G401 (cell line): Measurements from ENCODE around the gene TYW1B. TPM values are rescaled to one million over a fixed set of nuclear protein-coding genes. Genes with fewer than 3 reads are reported as not detected.
"Not testable (repeated sequence)": the region's sequence is repeated elsewhere in the genome, so short reads cannot be mapped to it uniquely, and the experiment has no call there.

Experiments
- DNase-seq: peaks from one replicate; pipeline ENCODE4 v3.0.0-alpha.2; 2015; ENCODE audit warnings: low spot score
- in situ Hi-C: cut with HindIII; loops from 2 replicates; pipeline ENCODE4 v1.10.0; 2016; ENCODE audit warnings: low sequenced_read_pairs, mixed read lengths
- total RNA-seq: library from RNA; depleted of rRNA; stranded (reverse); fragments of >200 nt; shearing (Covaris generic); gene quantifications from 2 replicates; pipeline ENCODE4 v1.2.3, GENCODE V29; 2014

TYW1B gene
- total RNA-seq, 1 experiment from 2014 or later, result 0.61 TPM

GRCh38 chr7:72818663-72819361, 9.2 kb downstream of the TYW1B start:
- in situ Hi-C loops, result not testable (repeated sequence)

GRCh38 chr7:72817661-72818060, 10.3 kb downstream of the TYW1B start:
- in situ Hi-C loops, DNase-seq: not testable (repeated sequence)

More at GRCh38 chr7:72818663-72819361, 9.2 kb downstream of the TYW1B start:
- not testable (repeated sequence) for DNase-seq

GRCh38 chr7:72816370-72817157, 11.4 kb downstream of the TYW1B start:
- DNase-seq, in situ Hi-C loops: not testable (repeated sequence)

- DNase-seq, in situ Hi-C loops: not testable (repeated sequence)
Observed at GRCh38 chr7:72810437-72810836, 17.6 kb downstream of the TYW1B start.

GRCh38 chr7:72808511-72808910, 19.5 kb downstream of the TYW1B start:
- DNase-seq, in situ Hi-C loops: not testable (repeated sequence)

- in situ Hi-C loops, DNase-seq: not testable (repeated sequence)
Observed at GRCh38 chr7:72806851-72807250, 21.1 kb downstream of the TYW1B start.

GRCh38 chr7:72805526-72806494, 22.2 kb downstream of the TYW1B start:
- in situ Hi-C loops, result no loop called here

GRCh38 chr7:72803778-72804177, 24.2 kb downstream of the TYW1B start:
- in situ Hi-C loops, DNase-seq: not testable (repeated sequence)

More at GRCh38 chr7:72805526-72806494, 22.2 kb downstream of the TYW1B start:
- no peak for DNase-seq

- DNase-seq, in situ Hi-C loops: not testable (repeated sequence)
Observed at GRCh38 chr7:72801564-72801963, 26.4 kb downstream of the TYW1B start.

GRCh38 chr7:72795401-72795800, 32.6 kb downstream of the TYW1B start:
- in situ Hi-C loops, DNase-seq: not testable (repeated sequence)

- no peak for DNase-seq
- in situ Hi-C loops, result no loop called here
Observed at GRCh38 chr7:72793791-72794190, 34.2 kb downstream of the TYW1B start.

GRCh38 chr7:72790698-72791060, 37.3 kb downstream of the TYW1B start:
- in situ Hi-C loops, DNase-seq: not testable (repeated sequence)

GRCh38 chr7:72790048-72790697, 37.8 kb downstream of the TYW1B start:
- in situ Hi-C loops, result not testable (repeated sequence)

GRCh38 chr7:72785166-72785955, 42.6 kb downstream of the TYW1B start:
- in situ Hi-C loops, result no loop called here
- no peak for DNase-seq

More at GRCh38 chr7:72790048-72790697, 37.8 kb downstream of the TYW1B start:
- DNase-seq, result not testable (repeated sequence)

- DNase-seq, result peak; percentile 83
- in situ Hi-C loops, result not testable (repeated sequence)
Observed at GRCh38 chr7:72783601-72784370, 44.2 kb downstream of the TYW1B start.

GRCh38 chr7:72781631-72782030, 46.4 kb downstream of the TYW1B start:
- in situ Hi-C loops, result no loop called here
- no peak for DNase-seq

GRCh38 chr7:72781161-72781560, 46.8 kb downstream of the TYW1B start:
- in situ Hi-C loops, result no loop called here
- no peak for DNase-seq
